IgD-negative memory B cell (primary cell): ENCODE measurements around the gene TRUB1. TPM values are rescaled to one million over a fixed set of nuclear protein-coding genes. Genes with fewer than 3 reads are reported as not detected.
A peak's percentile ranks its signal among the peaks of the same experiment; 100 is the strongest.
"Not testable (repeated sequence)": the region's sequence is repeated elsewhere in the genome, so short reads cannot be mapped to it uniquely, and the experiment has no call there.

Experiments used
- H3K27ac Mint-ChIP-seq, 3 donors: one replicate each; pipeline ENCODE4 v1.8.0; 2020 to 2022; ENCODE audit warnings: mild to moderate bottlenecking in 3 of 3, mixed read lengths in 3 of 3, moderate library complexity in 1 of 3
- H3K27me3 Mint-ChIP-seq: one replicate; pipeline ENCODE4 v1.8.0; 2021; ENCODE audit warnings: mixed read lengths
- H3K36me3 Mint-ChIP-seq: one replicate; pipeline ENCODE4 v1.8.0; 2020; ENCODE audit warnings: mild to moderate bottlenecking, mixed read lengths
- H3K4me1 Mint-ChIP-seq, 3 donors: one replicate each; pipeline ENCODE4 v1.8.0; 2020 to 2022; ENCODE audit warnings: mixed read lengths in 3 of 3, mild to moderate bottlenecking in 1 of 3
- H3K4me3 Mint-ChIP-seq, 4 donors: one replicate each; pipeline ENCODE4 v1.8.0; 2020 to 2022; ENCODE audit warnings: mild to moderate bottlenecking in 4 of 4, mixed read lengths in 4 of 4, moderate library complexity in 3 of 4
- H3K9me3 Mint-ChIP-seq, 3 donors: one replicate each; pipeline ENCODE4 v1.8.0; 2020 to 2021; ENCODE audit warnings: mixed read lengths in 3 of 3, mild to moderate bottlenecking in 1 of 3
- polyA plus RNA-seq: library from polyadenylated mRNA; unstranded; fragments of 300-500 nt; fragmentation: Illumina TruSeq; gene quantifications from one replicate; pipeline ENCODE4 v1.2.3, GENCODE V29; 2021

TRUB1 gene
- polyA plus RNA-seq, 1 donor from 2014 or later, result 14.6 TPM

- no peak overlapping the region for H3K4me3 Mint-ChIP-seq
- no peaks in the 10 kb centered on the region for H3K9me3 Mint-ChIP-seq
- H3K27me3 Mint-ChIP-seq, result peaks cover 5% of the 10 kb centered on the region
- no peaks in the 10 kb centered on the region for H3K4me1 Mint-ChIP-seq
- no peak overlapping the region for H3K27ac Mint-ChIP-seq
- no peaks in the 10 kb centered on the region for H3K36me3 Mint-ChIP-seq
Observed at GRCh38 chr10:114915294-114915693, 22.7 kb upstream of the TRUB1 start.

DNA sequence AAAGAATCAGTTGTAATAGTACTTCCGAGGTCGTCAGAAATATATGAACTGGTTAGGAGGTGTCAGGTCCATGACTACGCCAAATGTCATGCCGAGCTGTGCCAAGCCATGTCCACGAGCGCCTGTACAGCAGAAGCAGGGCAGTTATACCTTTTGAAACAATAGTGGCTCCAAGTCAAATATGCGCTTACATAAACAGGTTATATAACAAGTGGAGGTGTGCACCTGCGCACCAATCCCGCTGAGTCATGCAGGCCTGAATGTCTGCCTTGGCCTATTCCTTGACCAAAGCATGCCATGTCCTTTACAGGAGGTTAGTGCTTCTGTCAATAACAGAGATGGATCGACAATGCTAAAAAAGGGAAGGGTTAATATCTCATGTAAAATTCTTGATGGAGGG, 21.3 kb upstream of the TRUB1 start:
- Mint-ChIP-seq H3K4me3 (no peak overlapping the region), H3K27ac (no peak overlapping the region), H3K9me3 (no peaks in the 10 kb centered on the region), H3K36me3 (no peaks in the 10 kb centered on the region), H3K27me3 (peaks cover 8% of the 10 kb centered on the region), H3K4me1 (no peaks in the 10 kb centered on the region)

GRCh38 chr10:114917459-114917858, 20.5 kb upstream of the TRUB1 start:
- Mint-ChIP-seq H3K36me3 (no peaks in the 10 kb centered on the region), H3K9me3 (no peaks in the 10 kb centered on the region), H3K27me3 (peaks cover 8% of the 10 kb centered on the region), H3K4me1 (no peaks in the 10 kb centered on the region), H3K27ac (no peak overlapping the region), H3K4me3 (no peak overlapping the region)

GRCh38 chr10:114917927-114918672, 19.9 kb upstream of the TRUB1 start:
- Mint-ChIP-seq H3K4me1 (no peaks in the 10 kb centered on the region), H3K4me3 (no peak overlapping the region), H3K27ac (no peak overlapping the region), H3K9me3 (no peaks in the 10 kb centered on the region), H3K36me3 (no peaks in the 10 kb centered on the region), H3K27me3 (peaks cover 8% of the 10 kb centered on the region)

GRCh38 chr10:114920459-114920858, 17.5 kb upstream of the TRUB1 start:
- H3K9me3 Mint-ChIP-seq, result no peaks in the 10 kb centered on the region
- H3K4me3 Mint-ChIP-seq, result no peak overlapping the region
- no peaks in the 10 kb centered on the region for H3K4me1 Mint-ChIP-seq
- no peaks in the 10 kb centered on the region for H3K36me3 Mint-ChIP-seq
- H3K27me3 Mint-ChIP-seq, result peaks cover 14% of the 10 kb centered on the region
- no peak overlapping the region for H3K27ac Mint-ChIP-seq

- H3K36me3 Mint-ChIP-seq, result peaks cover 1% of the 10 kb centered on the region
- H3K9me3 Mint-ChIP-seq, result no peaks in the 10 kb centered on the region
Observed at GRCh38 chr10:114922003-114922402, 16.0 kb upstream of the TRUB1 start.

GRCh38 chr10:114923551-114923950, 14.4 kb upstream of the TRUB1 start:
- Mint-ChIP-seq H3K4me3 (no peak overlapping the region), H3K9me3 (no peaks in the 10 kb centered on the region), H3K27me3 (peaks cover 17% of the 10 kb centered on the region), H3K36me3 (peaks cover 1% of the 10 kb centered on the region), H3K4me1 (no peaks in the 10 kb centered on the region), H3K27ac (no peak overlapping the region)

More at GRCh38 chr10:114922003-114922402, 16.0 kb upstream of the TRUB1 start:
- Mint-ChIP-seq H3K4me3 (no peak overlapping the region), H3K4me1 (no peaks in the 10 kb centered on the region), H3K27ac (no peak overlapping the region), H3K27me3 (peaks cover 15% of the 10 kb centered on the region)

GRCh38 chr10:114925587-114926586, 12.1 kb upstream of the TRUB1 start:
- Mint-ChIP-seq H3K27me3 (peaks cover 15% of the 10 kb centered on the region), H3K9me3 (peaks cover 0 to 3% (median 2%) of the 10 kb centered on the region in 3 donors), H3K4me1 (no peaks in the 10 kb centered on the region), H3K4me3 (no peak overlapping the region), H3K27ac (peak overlapping the region in 1 of 3 donors; percentile 37), H3K36me3 (peaks cover 1% of the 10 kb centered on the region)

- no peaks in the 10 kb centered on the region for H3K4me1 Mint-ChIP-seq
- H3K27ac Mint-ChIP-seq, result no peak overlapping the region
- peaks cover 5 to 10% (median 5%) of the 10 kb centered on the region in 3 donors for H3K9me3 Mint-ChIP-seq
- no peak overlapping the region for H3K4me3 Mint-ChIP-seq
- peaks cover 1% of the 10 kb centered on the region for H3K36me3 Mint-ChIP-seq
- peaks cover 15% of the 10 kb centered on the region for H3K27me3 Mint-ChIP-seq
Observed at GRCh38 chr10:114928818-114929217, 9.2 kb upstream of the TRUB1 start.

DNA sequence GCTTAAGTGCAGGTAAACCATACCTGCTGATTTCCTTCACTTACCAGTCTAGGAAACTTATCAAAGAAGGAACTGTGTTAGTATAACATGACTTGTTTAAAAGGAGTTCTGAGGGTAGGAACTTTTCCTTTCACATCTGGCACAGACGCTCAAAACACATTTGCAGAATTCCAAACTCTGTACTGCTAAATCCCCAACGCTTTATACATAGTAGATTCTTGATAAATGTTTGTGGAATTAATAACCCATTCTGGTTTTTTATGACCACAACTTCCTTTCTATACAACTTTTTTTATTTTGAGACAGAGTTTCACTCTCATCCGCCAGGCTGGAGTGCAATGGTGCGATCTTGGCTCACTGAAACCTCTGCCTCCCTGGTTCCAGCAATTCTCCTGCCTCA, 7.7 kb upstream of the TRUB1 start:
- Mint-ChIP-seq H3K27me3 (peaks cover 14% of the 10 kb centered on the region), H3K9me3 (peaks cover 5 to 10% (median 5%) of the 10 kb centered on the region in 3 donors)

GRCh38 chr10:114931072-114931679, 6.8 kb upstream of the TRUB1 start:
- Mint-ChIP-seq H3K4me3 (no peak overlapping the region), H3K27me3 (peaks cover 11% of the 10 kb centered on the region), H3K36me3 (no peaks in the 10 kb centered on the region), H3K9me3 (peaks cover 5 to 10% (median 5%) of the 10 kb centered on the region in 3 donors), H3K27ac (no peak overlapping the region), H3K4me1 (no peaks in the 10 kb centered on the region)

More for the DNA sequence above, 7.7 kb upstream of the TRUB1 start:
- Mint-ChIP-seq H3K4me3 (no peak overlapping the region), H3K36me3 (peaks cover 1% of the 10 kb centered on the region), H3K27ac (no peak overlapping the region), H3K4me1 (no peaks in the 10 kb centered on the region)

GRCh38 chr10:114932225-114932624, 5.8 kb upstream of the TRUB1 start:
- Mint-ChIP-seq H3K36me3 (no peaks in the 10 kb centered on the region), H3K27me3 (peaks cover 11% of the 10 kb centered on the region), H3K27ac (no peak overlapping the region), H3K4me1 (peaks cover 0 to 1% (median under 1%) of the 10 kb centered on the region in 3 donors), H3K9me3 (peaks cover 5 to 10% (median 5%) of the 10 kb centered on the region in 3 donors), H3K4me3 (no peak overlapping the region)

DNA sequence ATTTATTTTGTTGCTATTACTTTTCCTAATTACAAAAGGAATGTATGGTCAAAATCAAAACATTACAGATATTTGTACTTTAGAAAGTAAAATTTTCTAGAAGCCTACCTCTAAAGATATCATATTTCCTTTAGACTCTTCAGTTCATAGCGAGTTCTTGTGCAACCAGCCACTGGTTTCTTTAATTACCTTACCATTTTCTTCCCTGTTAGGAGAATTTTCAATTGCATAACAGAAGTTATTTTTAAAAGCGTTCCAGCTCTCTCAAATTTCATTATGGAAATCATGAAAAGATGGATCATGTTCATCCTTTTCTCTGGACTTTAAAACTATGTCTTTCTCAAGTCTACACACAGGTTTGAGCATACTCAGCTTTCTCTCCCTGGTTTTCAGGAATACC, 5.0 kb upstream of the TRUB1 start:
- H3K36me3 Mint-ChIP-seq, result no peaks in the 10 kb centered on the region
- no peak overlapping the region for H3K4me3 Mint-ChIP-seq
- H3K27me3 Mint-ChIP-seq, result peaks cover 10% of the 10 kb centered on the region
- no peak overlapping the region for H3K27ac Mint-ChIP-seq
- peaks cover 1 to 4% (median 2%) of the 10 kb centered on the region in 3 donors for H3K4me1 Mint-ChIP-seq
- H3K9me3 Mint-ChIP-seq, result peaks cover 5 to 10% (median 5%) of the 10 kb centered on the region in 3 donors

DNA sequence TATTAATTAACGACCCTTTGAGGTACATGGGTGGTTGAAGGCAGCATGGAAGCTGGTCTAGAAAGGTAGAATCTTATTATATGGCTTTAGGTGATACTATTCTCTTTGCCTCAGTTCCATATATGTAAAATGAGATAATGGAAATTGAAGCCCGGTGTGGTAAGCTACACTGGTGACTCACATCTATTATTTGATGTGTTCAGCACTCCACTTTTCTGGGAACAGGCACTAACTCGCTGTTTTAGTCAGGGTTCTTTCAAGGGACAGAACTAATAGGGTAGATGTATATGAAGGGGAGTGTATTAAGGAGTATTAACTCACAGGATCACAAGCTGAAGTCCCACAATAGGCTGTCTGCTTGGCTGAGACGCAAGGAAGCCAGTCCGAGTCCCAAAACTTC, 4.4 kb upstream of the TRUB1 start:
- Mint-ChIP-seq H3K4me3 (no peak overlapping the region), H3K27me3 (peaks cover 10% of the 10 kb centered on the region), H3K36me3 (no peaks in the 10 kb centered on the region), H3K4me1 (peaks cover 3 to 8% (median 3%) of the 10 kb centered on the region in 3 donors), H3K9me3 (peaks cover 5 to 10% (median 5%) of the 10 kb centered on the region in 3 donors), H3K27ac (no peak overlapping the region)

GRCh38 chr10:114933995-114934394, 4.0 kb upstream of the TRUB1 start:
- Mint-ChIP-seq H3K4me1 (peaks cover 5 to 12% (median 7%) of the 10 kb centered on the region in 3 donors), H3K9me3 (peaks cover 3 to 10% (median 3%) of the 10 kb centered on the region in 3 donors)
- not testable (repeated sequence) for H3K27ac Mint-ChIP-seq, H3K27me3 Mint-ChIP-seq, H3K36me3 Mint-ChIP-seq, H3K4me3 Mint-ChIP-seq
